ENCODE results near the gene NPW. TPM values are rescaled to one million over a fixed set of nuclear protein-coding genes. Genes with fewer than 3 reads are reported as not detected.

NPW gene
- total RNA-seq, 1 donor from 2014 or later, result 0.58 TPM

GRCh38 chr16:2034696-2035430 is 15.3 kb downstream of the NPW start:
- DNase-seq (ENCODE audit: low spot score), result no peak

- no peak for DNase-seq (ENCODE audit: low spot score)
These were observed 16.0 kb downstream of the NPW start for GRCh38 chr16:2035431-2036199.

- DNase-seq (ENCODE audit: low spot score), result no peak
These were observed 16.8 kb downstream of the NPW start for GRCh38 chr16:2036200-2036966.

- no peak for DNase-seq (ENCODE audit: low spot score)
These were observed 17.5 kb downstream of the NPW start for GRCh38 chr16:2037115-2037514.

- DNase-seq (ENCODE audit: low spot score), result no peak
These were observed 18.2 kb downstream of the NPW start for GRCh38 chr16:2037647-2038381.

GRCh38 chr16:2038382-2039231 is 19.0 kb downstream of the NPW start:
- DNase-seq (ENCODE audit: low spot score), result no peak

- no peak for DNase-seq (ENCODE audit: low spot score)
These were observed 19.9 kb downstream of the NPW start for GRCh38 chr16:2039274-2040031.

- DNase-seq (ENCODE audit: low spot score), result no peak
These were observed 20.6 kb downstream of the NPW start for GRCh38 chr16:2040041-2040786.

GRCh38 chr16:2040787-2041522 is 21.4 kb downstream of the NPW start:
- no peak for DNase-seq (ENCODE audit: low spot score)

- DNase-seq (ENCODE audit: low spot score), result no peak
These were observed 22.8 kb downstream of the NPW start for GRCh38 chr16:2042171-2042985.

- no peak for DNase-seq (ENCODE audit: low spot score)
These were observed 23.5 kb downstream of the NPW start for GRCh38 chr16:2042986-2043666.

- no peak for DNase-seq (ENCODE audit: low spot score)
These were observed 24.3 kb downstream of the NPW start for GRCh38 chr16:2043667-2044451.

- DNase-seq (ENCODE audit: low spot score), result no peak
These were observed 25.0 kb downstream of the NPW start for GRCh38 chr16:2044541-2044940.

GRCh38 chr16:2045965-2046892 is 26.6 kb downstream of the NPW start:
- DNase-seq (ENCODE audit: low spot score), result no peak

GRCh38 chr16:2046893-2047329 is 27.3 kb downstream of the NPW start:
- DNase-seq (ENCODE audit: low spot score), result no peak

Data from mesenteric fat pad (tissue), 1 donor.